ENCODE results near the gene CTBP2.
"Not testable (repeated sequence)": the region's sequence is repeated elsewhere in the genome, so short reads cannot be mapped to it uniquely, and the experiment has no call there.

The CTBP2 gene

DNA sequence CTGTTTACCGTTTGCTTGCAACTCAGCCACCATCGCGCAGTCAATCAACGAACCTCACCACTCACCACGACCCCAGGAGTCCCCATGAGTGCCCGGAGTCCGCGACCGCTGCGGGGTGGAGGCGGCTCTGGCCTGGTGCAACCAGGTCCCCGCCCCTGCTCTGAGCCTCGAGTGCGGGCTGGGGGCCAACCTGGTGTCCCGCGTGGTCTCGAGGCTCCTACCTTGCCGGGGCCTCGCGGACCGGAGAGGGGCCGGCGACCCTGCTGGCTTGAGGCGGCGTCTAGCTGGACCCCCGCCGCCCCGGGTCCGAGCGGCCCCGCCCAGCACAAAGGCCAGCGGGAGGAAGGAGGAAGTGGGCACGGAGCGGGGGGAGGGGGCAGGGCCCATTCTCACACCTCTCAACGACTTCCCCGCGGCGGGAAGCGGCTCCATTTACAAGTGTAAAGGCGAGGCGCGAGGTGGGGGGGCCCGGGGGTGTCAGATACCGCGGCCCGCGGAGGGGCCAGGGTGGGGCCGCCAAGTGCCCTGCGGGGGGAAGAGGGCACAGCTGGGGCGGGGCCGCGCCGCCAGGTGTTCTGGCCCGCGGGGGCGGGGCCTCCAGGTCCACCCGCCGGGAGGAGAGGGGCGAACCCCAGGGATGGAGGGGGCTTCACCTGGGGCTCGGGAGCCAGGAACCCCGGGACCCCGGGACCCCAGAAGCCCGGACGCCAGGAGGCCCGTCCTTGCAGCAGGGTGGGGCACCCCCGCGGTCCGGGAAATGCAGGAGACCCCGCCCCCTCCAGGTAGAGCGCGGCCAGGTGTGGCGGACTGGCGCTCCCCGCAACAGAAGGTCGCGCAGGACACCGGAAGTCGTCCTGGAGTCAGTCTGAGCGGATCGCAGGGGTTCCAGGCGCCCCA, 8.6 kb downstream of the CTBP2 start:
- DNase-seq (ENCODE audit: low spot score) = no peak
- TF ChIP-seq CTCF (IDR thresholded peaks at IDR 0.05; ENCODE audit: extremely low read depth, missing control alignments) = no peak

- no peak for TF ChIP-seq CTCF (IDR thresholded peaks at IDR 0.05; ENCODE audit: extremely low read depth, missing control alignments)
- no peak for DNase-seq (ENCODE audit: low spot score)
Observed at GRCh38 chr10:125151170-125151552, 9.2 kb downstream of the CTBP2 start.

DNA sequence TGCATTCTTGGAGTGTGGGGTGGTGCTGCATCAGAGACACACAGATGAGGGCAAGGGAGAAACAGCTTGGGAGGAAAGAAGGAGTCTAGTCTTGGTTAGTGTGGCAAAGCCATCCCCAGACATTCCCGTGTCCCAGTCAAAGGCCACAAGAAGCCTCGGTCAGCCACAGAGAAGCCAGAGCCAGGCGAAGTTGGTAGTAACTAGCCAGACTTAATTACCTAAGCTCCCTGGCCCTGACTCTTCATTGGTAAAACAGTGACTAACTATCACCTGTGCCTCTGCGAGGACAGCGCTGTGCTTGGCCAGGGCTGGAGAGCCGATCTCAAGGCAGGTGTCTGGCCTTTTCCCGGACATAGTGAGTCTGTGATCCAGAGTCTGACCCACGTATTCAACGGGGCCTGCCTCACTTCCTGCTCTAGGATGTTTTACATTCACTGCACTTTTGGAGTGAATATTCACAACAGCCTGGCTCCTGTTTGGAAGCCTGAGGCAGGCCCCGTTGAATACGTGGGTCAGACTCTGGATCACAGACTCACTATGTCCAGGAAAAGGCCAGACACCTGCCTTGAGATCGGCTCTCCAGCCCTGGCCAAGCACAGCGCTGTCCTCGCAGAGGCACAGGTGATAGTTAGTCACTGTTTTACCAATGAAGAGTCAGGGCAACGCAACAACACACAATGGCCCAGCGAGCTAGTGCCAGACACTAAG, 9.8 kb downstream of the CTBP2 start:
- not testable (repeated sequence) for DNase-seq (ENCODE audit: low spot score)

DNA sequence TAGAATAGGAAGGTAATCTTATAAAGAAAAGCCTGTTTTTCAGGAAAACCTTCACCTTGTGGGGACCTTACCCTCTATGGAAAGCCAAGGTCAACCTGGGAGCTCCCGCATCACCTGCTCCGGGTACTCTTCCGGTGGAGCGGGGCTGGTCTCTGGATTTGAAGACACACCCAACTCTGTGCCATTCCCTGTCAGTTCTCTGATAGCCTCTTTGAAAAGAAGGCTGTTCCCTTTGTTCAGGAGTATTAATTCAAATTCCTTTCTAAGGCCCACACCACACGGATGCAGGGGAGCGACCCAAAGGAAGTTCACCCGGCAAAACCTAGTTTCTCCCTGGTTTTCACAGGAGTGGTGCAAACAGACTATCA, 10.7 kb downstream of the CTBP2 start:
- TF ChIP-seq CTCF (IDR thresholded peaks at IDR 0.05; ENCODE audit: extremely low read depth, missing control alignments) = no peak

DNA sequence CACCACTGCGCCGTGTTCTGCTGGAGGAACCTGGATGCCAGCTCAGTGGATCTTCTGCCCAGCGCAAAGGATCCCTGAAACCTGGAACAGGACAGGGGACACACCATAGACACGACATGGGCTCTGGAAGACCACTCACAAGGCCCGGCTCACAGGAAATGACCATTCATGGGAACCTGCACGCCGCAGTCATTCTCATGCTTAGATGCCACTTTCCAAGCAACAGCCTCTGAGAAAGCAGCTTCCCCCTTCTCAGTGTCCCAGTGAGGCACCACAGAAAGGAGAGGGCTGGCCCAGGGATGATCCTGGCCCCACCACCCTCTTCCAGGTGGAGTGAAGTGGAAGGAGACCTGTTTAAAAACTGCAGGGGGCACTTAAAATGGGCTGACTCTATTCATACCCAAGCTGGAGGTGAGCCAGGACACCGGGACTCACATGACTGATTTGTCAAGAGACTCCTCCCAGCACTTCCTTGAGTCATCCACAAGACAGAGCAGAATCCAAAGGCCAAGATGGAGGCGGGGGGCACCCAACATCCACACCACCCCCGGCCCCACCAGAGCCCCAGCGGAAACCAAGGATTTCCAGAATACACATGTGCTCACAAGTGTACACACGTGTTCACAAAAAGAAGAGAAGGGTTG, 11.2 kb downstream of the CTBP2 start:
- DNase-seq (ENCODE audit: low spot score) = no peak
- TF ChIP-seq CTCF (IDR thresholded peaks at IDR 0.05; ENCODE audit: extremely low read depth, missing control alignments) = no peak

More for the DNA sequence above, 10.7 kb downstream of the CTBP2 start:
- no peak for DNase-seq (ENCODE audit: low spot score)

GRCh38 chr10:125148528-125148927, 11.8 kb downstream of the CTBP2 start:
- no peak for TF ChIP-seq CTCF (IDR thresholded peaks at IDR 0.05; ENCODE audit: extremely low read depth, missing control alignments)
- no peak for DNase-seq (ENCODE audit: low spot score)

- DNase-seq (ENCODE audit: low spot score) = no peak
- no peak for TF ChIP-seq CTCF (IDR thresholded peaks at IDR 0.05; ENCODE audit: extremely low read depth, missing control alignments)
Observed at GRCh38 chr10:125147971-125148439, 12.4 kb downstream of the CTBP2 start.

Measured in GM20000 (cell line).